PFSK-1 (cell line): ENCODE results near the gene MRPL39.

Experiments
- FOXP2 ChIP-seq: optimal IDR thresholded peaks from 2 replicates; pipeline ENCODE3; 2011; ENCODE audit warnings: borderline replicate concordance, control low read depth, inconsistent platforms; ENCODE audit not compliant: insufficient read depth; ENCODE audit errors: extremely low read length, extremely low read depth
- POLR2AphosphoS5 ChIP-seq: IDR thresholded peaks from 2 replicates; pipeline ENCODE4 v1.6.1; 2012; ENCODE audit warnings: low read depth, mild to moderate bottlenecking, control low read depth, low read length, moderate library complexity
- REST ChIP-seq, 2 experiments: IDR thresholded peaks; 2 replicates each; pipeline versions ENCODE4 v1.6.1 to v1.8.0; 2011 to 2012; ENCODE audit warnings: low read depth in 2 of 2, low read length in 2 of 2, control low read depth in 1 of 2, inconsistent platforms in 1 of 2, mild to moderate bottlenecking in 1 of 2, moderate library complexity in 1 of 2; ENCODE audit not compliant: insufficient read depth in 1 of 2
- SIN3A ChIP-seq: IDR thresholded peaks from 2 replicates; pipeline ENCODE4 v1.6.1; 2012; ENCODE audit warnings: mild to moderate bottlenecking, low read length, moderate library complexity, borderline replicate concordance; ENCODE audit not compliant: insufficient read depth
- TAF1 ChIP-seq: IDR thresholded peaks from 2 replicates; pipeline ENCODE4 v1.6.1; 2012; ENCODE audit warnings: low read length, control low read depth, borderline replicate concordance; ENCODE audit not compliant: insufficient read depth

Gene MRPL39

GRCh38 chr21:25573409-25574206 is 33.7 kb downstream of the MRPL39 start:
- no peak for TF ChIP-seq FOXP2
- 0 out of 4 replicates have a peak, but pooled peaks of 1 of the 2 experiments have one; percentile 11 for TF ChIP-seq REST (IDR thresholded peaks at IDR 0.05; ENCODE audit: insufficient read depth in 1 of 2, low read depth in 2 of 2, low read length in 2 of 2)

- TF ChIP-seq SIN3A (no peak), TAF1 (no peak), REST (IDR thresholded peaks at IDR 0.05; ENCODE audit: insufficient read depth in 1 of 2, low read depth in 2 of 2, low read length in 2 of 2) (no peak), POLR2AphosphoS5 (no peak), FOXP2 (no peak)
Observed at GRCh38 chr21:25572861-25573310, 34.4 kb downstream of the MRPL39 start.

- TF ChIP-seq REST (IDR thresholded peaks at IDR 0.05; ENCODE audit: insufficient read depth in 1 of 2, low read depth in 2 of 2, low read length in 2 of 2) (no peak), SIN3A (no peak), FOXP2 (no peak), POLR2AphosphoS5 (no peak)
Observed at GRCh38 chr21:25571726-25572121, 35.6 kb downstream of the MRPL39 start.

- TF ChIP-seq FOXP2 (no peak), POLR2AphosphoS5 (no peak)
Observed at GRCh38 chr21:25569711-25570110, 37.6 kb downstream of the MRPL39 start.

GRCh38 chr21:25569084-25569483 is 38.2 kb downstream of the MRPL39 start:
- no peak for TF ChIP-seq REST (IDR thresholded peaks at IDR 0.05; ENCODE audit: insufficient read depth in 1 of 2, low read depth in 2 of 2, low read length in 2 of 2)
- no peak for TF ChIP-seq SIN3A
- TF ChIP-seq FOXP2, result no peak
- TF ChIP-seq POLR2AphosphoS5, result no peak
- no peak for TF ChIP-seq TAF1
